GM19438 (cell line): ENCODE data around the gene MINDY4.

Source experiments
- ATAC-seq: cut with Tn5 transposase; IDR thresholded peaks from one replicate; pipeline ENCODE4 v1.9.1; 2021; ENCODE audit warnings: low read depth; ENCODE audit not compliant: unreplicated experiment

Gene MINDY4

GRCh38 chr7:30923009-30923773, 152.0 kb downstream of the MINDY4 start:
- no peak for ATAC-seq

GRCh38 chr7:30923774-30924413, 152.7 kb downstream of the MINDY4 start:
- no peak for ATAC-seq

DNA sequence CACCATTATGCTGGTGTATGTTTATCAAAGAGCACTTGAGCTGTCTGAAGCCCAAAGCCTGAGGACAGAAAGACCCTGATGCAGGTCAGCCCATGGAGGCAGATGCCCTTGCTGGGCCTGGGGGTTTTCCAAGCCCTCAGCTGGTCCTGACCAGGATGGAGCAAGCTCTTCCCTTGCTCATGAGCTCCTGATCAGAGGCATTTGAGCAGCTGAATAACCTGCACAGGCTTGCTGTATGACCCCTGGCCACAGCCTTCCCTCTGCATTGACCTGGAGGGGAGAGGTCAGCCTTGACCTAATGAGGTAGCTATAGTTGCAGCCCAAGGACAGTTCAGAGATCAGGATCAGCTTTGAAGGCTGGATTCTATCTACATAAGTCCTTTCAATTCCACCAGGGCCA, 153.4 kb downstream of the MINDY4 start:
- ATAC-seq: no peak

- no peak for ATAC-seq
Measured at GRCh38 chr7:30925117-30925516, 153.9 kb downstream of the MINDY4 start.

DNA sequence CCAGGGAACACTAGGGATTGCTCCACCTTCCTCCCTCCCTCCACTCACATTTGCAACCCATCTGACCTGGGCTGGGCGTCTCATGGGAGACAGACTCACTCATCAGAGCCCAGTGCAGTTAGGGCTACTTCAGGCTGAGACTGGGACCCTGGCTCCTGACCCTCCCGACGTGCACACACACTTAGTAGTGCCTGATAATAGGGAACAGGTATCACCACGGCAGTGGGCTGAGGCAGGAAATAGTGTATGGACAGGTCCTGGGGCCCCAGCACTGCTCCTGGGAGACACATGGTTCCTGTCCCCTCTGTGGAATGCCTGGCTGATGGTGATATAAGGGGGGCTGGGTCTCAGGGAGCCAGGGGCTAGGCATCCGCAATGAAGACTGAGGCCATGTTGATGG, 154.7 kb downstream of the MINDY4 start:
- ATAC-seq: no peak

GRCh38 chr7:30926313-30926712, 155.1 kb downstream of the MINDY4 start:
- no peak for ATAC-seq

DNA sequence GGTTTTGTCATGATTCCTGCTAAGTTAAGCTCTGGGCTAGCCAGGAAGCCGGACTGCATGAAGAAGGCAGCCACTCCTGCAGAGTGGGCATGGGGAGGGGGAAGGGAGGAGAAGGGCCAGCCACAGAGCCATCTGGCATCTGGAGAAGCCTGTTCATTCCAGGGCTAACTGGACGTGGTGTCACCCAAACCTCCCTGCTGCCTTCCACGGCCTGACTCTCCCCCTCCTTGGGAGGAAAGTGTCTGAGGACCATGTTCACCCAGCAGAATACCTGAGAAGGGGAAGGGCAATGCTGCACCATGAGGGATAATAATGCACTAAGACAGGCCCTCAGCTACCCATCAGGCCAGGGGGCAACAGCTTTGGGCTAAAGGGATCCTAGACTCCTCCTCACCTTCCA, 155.8 kb downstream of the MINDY4 start:
- no peak for ATAC-seq

DNA sequence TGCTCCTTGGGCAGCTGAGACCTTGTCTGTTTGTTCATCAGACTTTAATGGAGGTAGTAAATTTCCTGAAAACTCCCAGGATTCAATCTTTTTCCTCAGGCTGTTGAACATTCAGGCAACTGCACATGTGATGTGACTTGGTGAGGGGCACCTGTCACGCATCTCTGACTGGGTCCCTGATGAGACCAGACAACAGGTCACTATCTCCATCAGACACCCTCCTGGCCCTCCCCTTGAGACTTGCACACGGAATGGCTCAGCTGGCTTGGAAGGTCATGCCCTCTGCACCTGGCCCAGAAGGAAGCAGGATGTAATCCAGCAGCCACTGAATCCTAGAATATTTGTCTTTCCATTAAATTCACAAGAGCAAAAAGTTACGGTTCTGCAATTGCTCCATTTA, 156.3 kb downstream of the MINDY4 start:
- no peak for ATAC-seq

DNA sequence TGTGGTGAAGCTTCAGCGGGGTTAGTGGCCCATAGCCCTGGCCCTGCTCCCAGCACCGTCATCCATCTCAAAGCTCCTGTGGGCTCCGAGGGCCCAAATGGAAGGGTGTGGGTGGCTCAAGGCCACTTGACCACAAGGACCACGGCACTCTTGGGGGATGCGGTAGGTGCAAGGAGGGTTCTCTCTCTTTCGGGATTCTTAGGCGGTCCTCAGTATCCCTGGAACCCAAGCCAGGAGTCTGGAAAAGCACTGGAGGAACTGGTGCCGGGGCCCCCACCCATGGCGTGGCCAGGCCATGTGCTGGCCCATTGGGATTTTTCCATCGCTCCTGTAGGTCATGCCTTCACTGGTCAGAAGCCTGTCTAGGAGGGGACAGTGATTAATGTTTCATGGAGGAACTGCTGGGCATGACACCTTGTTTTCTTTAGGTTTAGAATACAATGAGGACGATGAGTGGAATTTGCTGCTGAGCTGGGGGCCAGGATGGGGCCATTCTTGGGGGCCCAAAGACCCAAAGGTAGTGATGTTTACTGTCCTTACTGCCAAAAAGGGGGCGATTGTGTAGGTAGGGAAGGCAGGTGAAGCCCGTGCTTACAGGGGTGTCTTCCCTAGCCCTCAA, 157.1 kb downstream of the MINDY4 start:
- ATAC-seq: no peak

DNA sequence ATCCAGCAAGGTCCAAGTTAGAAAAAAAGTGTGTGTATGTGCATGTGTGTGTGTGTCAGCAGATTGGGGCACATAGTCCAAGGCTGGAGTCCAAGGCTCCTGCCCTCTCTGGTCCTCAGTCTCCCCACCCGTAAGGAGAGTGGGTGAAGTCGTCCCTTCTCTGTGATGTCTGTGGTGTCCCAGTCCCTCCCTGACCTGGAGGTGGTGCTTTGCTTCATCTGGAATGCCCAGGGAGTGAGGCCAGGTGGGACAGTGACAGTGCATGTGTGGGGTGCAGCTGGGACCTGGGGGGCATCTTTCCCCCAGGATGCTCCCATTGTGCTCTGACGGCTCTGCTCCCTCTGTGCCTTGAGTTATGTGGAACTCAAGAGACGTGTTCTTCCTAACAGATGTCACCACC, 158.5 kb downstream of the MINDY4 start:
- no peak for ATAC-seq

- no peak for ATAC-seq
Measured at GRCh38 chr7:30930621-30931020, 159.4 kb downstream of the MINDY4 start.

DNA sequence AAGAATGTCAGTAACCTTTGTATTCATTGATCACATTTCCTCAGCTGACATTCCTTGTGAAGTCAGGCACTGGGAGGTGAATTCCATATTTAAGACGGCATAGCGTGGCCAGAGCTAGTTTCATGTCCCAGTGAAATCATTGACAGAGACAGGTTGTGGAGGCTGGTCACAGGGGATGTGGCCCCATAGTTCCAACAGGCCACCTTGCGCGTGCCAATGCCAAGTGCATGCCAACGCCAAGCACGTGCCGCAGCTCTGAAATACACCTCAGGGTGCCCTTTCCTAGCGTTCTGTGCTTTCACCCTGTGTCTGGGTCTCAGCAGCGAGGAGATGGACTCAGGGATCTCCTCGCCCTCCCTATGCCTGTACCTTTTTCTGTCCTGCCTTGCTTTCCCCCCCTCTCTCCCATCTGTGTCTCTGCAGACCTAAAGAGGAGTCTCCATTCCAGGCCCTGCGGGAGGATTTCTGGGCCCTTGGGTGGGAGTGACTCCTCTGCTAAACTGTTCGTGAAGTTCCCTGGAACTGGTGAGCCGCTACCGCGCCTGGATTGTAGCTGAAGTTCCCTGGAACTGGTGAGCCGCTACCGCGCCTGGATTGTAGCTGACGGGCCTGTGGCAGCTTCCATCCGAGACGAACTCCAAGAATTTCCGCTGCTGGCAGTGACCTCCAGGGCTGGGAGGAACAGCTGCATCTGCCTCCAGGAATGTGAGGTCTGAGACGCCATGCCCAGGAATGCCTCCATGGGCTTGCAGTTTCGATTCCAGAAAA, 160.1 kb downstream of the MINDY4 start:
- ATAC-seq: no peak

DNA sequence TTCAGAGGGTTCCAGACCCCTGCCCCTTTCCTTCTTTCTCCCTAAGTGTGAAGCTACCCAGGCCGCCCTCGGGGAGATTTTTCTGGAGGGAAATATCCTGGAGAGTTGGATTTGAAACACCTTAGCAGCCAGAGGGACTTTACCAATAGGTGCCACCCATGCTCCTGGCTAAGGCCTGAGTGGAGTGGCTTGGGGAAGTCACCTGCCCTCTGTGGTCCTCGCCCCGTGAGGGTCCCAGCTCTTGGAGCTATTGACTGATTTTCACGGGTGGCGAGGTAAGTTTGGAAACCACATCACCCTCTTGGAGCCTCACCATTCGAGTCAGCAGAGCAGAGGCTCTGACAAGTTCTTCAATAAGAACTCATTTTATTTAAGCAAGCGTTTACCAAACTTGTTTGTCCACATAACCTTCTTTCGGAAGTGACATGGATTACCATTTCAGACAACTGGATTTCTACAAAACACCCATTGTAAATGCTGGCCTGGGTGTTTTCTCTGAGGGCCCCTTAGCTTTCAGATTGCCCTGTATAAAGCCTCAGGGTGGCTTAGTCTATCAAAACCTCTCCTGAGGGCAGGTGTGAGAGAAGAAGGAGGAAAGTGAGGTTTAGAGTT, 160.8 kb downstream of the MINDY4 start:
- no peak for ATAC-seq

DNA sequence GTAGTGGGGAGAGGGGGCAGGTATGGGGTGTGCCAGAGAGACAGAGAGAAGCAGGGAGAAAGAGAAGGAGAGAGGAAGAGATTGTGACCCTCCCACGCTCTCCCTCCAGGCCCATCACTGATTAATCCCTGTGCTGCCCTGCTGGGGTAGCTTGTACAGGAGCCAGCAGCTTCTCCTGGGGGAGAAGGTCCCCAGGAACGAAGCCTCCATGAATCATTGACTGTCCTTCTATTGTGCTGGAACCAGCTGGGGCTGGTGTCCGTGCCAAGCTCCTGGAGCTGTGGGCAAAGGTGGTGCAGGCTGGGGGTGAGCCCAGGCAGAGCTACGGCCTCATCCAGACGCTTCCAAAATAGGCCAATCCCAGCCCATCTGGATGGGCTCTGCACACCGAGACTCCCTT, 161.3 kb downstream of the MINDY4 start:
- ATAC-seq: no peak

DNA sequence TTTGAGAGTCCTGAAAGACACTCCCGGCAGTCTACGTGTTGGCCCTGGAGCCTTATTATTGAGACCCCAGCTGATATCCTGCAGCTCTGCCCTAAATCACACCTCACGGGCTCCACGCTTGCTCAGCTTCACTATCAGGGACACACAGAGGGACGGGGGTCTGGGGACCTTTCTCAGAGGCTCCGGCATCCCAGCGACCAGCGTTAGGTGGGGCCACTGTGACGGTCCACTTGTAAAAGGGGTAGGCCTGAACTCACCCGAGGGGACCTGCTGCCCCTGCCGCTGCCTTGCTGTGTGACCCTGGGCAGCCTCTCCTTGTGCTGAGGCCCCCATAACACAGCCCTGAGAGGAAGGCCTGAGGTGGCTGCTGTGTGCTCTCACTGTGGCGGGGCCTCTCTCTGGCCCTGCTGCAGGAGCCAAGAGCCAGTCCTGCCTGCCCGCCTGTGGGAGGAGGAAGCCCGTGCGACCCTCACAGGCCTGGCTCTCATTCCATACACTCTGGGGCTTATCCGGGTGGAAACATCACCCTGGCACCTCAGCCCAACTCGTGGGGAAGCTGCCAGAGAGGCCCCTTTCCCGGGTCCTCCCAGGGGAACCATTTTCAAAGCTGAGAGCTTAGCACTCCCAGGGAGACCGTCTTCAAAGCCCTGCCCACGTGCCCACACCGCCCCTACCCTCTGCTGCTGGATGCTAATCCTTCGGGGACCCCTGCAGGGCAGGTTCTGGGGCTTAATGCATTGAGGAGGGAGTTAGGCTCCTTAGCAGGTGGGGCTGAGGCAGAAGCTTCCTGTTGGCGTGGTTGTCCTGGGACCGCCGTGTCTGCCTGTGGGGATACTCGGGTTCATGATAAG, 162.1 kb downstream of the MINDY4 start:
- no peak for ATAC-seq

DNA sequence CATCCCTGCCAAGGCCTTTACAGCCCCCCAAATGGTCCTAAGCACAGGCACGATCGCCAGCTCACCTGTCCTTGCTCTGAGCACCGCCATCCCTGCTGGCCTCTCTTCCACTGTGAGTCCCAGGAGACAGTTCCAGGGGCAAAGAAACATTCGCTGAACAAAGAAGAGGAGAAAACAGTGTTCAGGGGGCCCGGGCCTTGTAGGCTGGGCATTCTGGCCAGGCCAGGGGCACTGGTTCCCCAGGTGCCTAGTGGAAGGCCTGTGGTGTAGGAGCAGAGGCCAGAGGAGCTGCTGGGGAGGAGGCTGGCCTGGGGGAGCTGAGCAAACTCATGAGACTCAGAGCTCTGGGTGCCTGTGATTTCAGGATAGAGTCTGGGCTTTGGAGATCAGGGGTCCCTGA, 163.0 kb downstream of the MINDY4 start:
- ATAC-seq: no peak

- ATAC-seq: no peak
Measured at GRCh38 chr7:30934732-30935568, 163.7 kb downstream of the MINDY4 start.

- no peak for ATAC-seq
Measured at GRCh38 chr7:30935569-30935877, 164.3 kb downstream of the MINDY4 start.

GRCh38 chr7:30936650-30937245, 165.5 kb downstream of the MINDY4 start:
- no peak for ATAC-seq
